PFSK-1 (cell line): ENCODE measurements around the gene ASCC3.

ENCODE experiments used
- FOXP2 ChIP-seq: optimal IDR thresholded peaks from 2 replicates; pipeline ENCODE3; 2011; ENCODE audit warnings: borderline replicate concordance, control low read depth, inconsistent platforms; ENCODE audit not compliant: insufficient read depth; ENCODE audit errors: extremely low read length, extremely low read depth
- POLR2AphosphoS5 ChIP-seq: IDR thresholded peaks from 2 replicates; pipeline ENCODE4 v1.6.1; 2012; ENCODE audit warnings: low read depth, mild to moderate bottlenecking, control low read depth, low read length, moderate library complexity
- REST ChIP-seq, 2 experiments: IDR thresholded peaks; 2 replicates each; pipeline versions ENCODE4 v1.6.1 to v1.8.0; 2011 to 2012; ENCODE audit warnings: low read depth in 2 of 2, low read length in 2 of 2, control low read depth in 1 of 2, inconsistent platforms in 1 of 2, mild to moderate bottlenecking in 1 of 2, moderate library complexity in 1 of 2; ENCODE audit not compliant: insufficient read depth in 1 of 2
- SIN3A ChIP-seq: IDR thresholded peaks from 2 replicates; pipeline ENCODE4 v1.6.1; 2012; ENCODE audit warnings: mild to moderate bottlenecking, low read length, moderate library complexity, borderline replicate concordance; ENCODE audit not compliant: insufficient read depth
- TAF1 ChIP-seq: IDR thresholded peaks from 2 replicates; pipeline ENCODE4 v1.6.1; 2012; ENCODE audit warnings: low read length, control low read depth, borderline replicate concordance; ENCODE audit not compliant: insufficient read depth

ASCC3 gene

GRCh38 chr6:100763617-100764241 lies 117.4 kb downstream of the ASCC3 start:
- no peak for TF ChIP-seq REST (IDR thresholded peaks at IDR 0.05; ENCODE audit: insufficient read depth in 1 of 2, low read depth in 2 of 2, low read length in 2 of 2)
- no peak for TF ChIP-seq SIN3A
- no peak for TF ChIP-seq FOXP2
- no peak for TF ChIP-seq TAF1
- no peak for TF ChIP-seq POLR2AphosphoS5

GRCh38 chr6:100761841-100762240 lies 119.3 kb downstream of the ASCC3 start:
- no peak for TF ChIP-seq POLR2AphosphoS5

GRCh38 chr6:100753421-100753820 lies 127.7 kb downstream of the ASCC3 start:
- TF ChIP-seq FOXP2 = no peak
- TF ChIP-seq TAF1 = no peak
- no peak for TF ChIP-seq SIN3A
- TF ChIP-seq POLR2AphosphoS5 = no peak
- no peak for TF ChIP-seq REST (IDR thresholded peaks at IDR 0.05; ENCODE audit: insufficient read depth in 1 of 2, low read depth in 2 of 2, low read length in 2 of 2)

- no peak for TF ChIP-seq TAF1
- TF ChIP-seq REST (IDR thresholded peaks at IDR 0.05; ENCODE audit: insufficient read depth in 1 of 2, low read depth in 2 of 2, low read length in 2 of 2) = no peak
- no peak for TF ChIP-seq POLR2AphosphoS5
- no peak for TF ChIP-seq SIN3A
- TF ChIP-seq FOXP2 = no peak
Observed at GRCh38 chr6:100751590-100751989, 129.5 kb downstream of the ASCC3 start.

GRCh38 chr6:100745419-100746041 lies 135.6 kb downstream of the ASCC3 start:
- TF ChIP-seq TAF1 = no peak
- no peak for TF ChIP-seq POLR2AphosphoS5
- TF ChIP-seq SIN3A = no peak
- TF ChIP-seq REST (IDR thresholded peaks at IDR 0.05; ENCODE audit: insufficient read depth in 1 of 2, low read depth in 2 of 2, low read length in 2 of 2) = no peak
- TF ChIP-seq FOXP2 = no peak
